IPS-20b (cell line): ENCODE results near the gene TCF7L2.

Experiments used
- H3K27ac ChIP-seq: one replicate; pipeline ENCODE4 v1.5.1; 2013; ENCODE audit warnings: low read length
- H3K27me3 ChIP-seq: 2 replicates; pipeline ENCODE4 v1.6.1; 2013; ENCODE audit warnings: mild to moderate bottlenecking, low read length, inconsistent platforms; ENCODE audit not compliant: insufficient read depth
- H3K36me3 ChIP-seq: 2 replicates; pipeline ENCODE4 v1.6.1; 2013; ENCODE audit warnings: low read depth, mild to moderate bottlenecking, inconsistent platforms, low read length, moderate library complexity; ENCODE audit not compliant: insufficient read depth
- H3K4me1 ChIP-seq: 2 replicates; pipeline ENCODE4 v1.6.1; 2013; ENCODE audit warnings: mild to moderate bottlenecking, control low read depth, inconsistent platforms, low read length, moderate library complexity; ENCODE audit not compliant: insufficient read depth
- H3K4me3 ChIP-seq: 2 replicates; pipeline ENCODE4 v1.5.1; 2013; ENCODE audit warnings: mild to moderate bottlenecking, low read length, inconsistent platforms
- H3K9ac ChIP-seq: 2 replicates; pipeline ENCODE4 v1.6.1; 2013; ENCODE audit warnings: low read depth, mild to moderate bottlenecking, inconsistent platforms, low read length, moderate library complexity
- H3K9me3 ChIP-seq: 2 replicates; pipeline ENCODE4 v1.6.1; 2013; ENCODE audit warnings: mild to moderate bottlenecking, low read depth, low read length, inconsistent platforms; ENCODE audit not compliant: insufficient read depth

Gene TCF7L2

GRCh38 chr10:113137941-113138685, 188.1 kb downstream of the TCF7L2 start:
- no peak overlapping the region for H3K27ac ChIP-seq
- H3K9ac ChIP-seq = no peak overlapping the region
- H3K27me3 ChIP-seq = no peaks in the 10 kb centered on the region
- H3K36me3 ChIP-seq = peaks cover 25% of the 10 kb centered on the region
- no peak overlapping the region for H3K4me3 ChIP-seq
- peaks cover 65% of the 10 kb centered on the region for H3K4me1 ChIP-seq
- H3K9me3 ChIP-seq = no peaks in the 10 kb centered on the region

GRCh38 chr10:113138937-113139585, 189.0 kb downstream of the TCF7L2 start:
- Histone ChIP-seq H3K9me3 (no peaks in the 10 kb centered on the region), H3K4me1 (peaks cover 56% of the 10 kb centered on the region), H3K27me3 (no peaks in the 10 kb centered on the region), H3K4me3 (no peak overlapping the region), H3K36me3 (peaks cover 35% of the 10 kb centered on the region), H3K9ac (no peak overlapping the region), H3K27ac (no peak overlapping the region)

DNA sequence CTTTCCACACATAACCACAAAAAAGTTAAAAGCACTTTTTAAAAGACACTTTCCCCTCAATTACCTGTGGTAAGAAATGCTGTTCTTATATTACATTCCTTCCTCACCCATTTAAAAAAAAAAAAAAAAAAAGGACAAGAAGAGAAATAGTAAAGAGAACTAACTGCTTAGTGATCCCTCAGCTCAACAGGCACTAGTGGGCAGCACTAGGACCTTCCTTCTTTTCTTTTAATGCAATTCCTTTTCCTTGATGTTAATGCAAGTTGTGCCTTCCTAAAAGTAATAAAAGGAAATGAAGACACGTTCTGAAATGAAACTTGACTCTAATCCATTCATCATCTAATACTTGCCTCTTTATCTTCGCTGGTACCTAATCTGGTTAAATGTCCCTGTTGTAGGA, 189.7 kb downstream of the TCF7L2 start:
- H3K27ac ChIP-seq = no peak overlapping the region
- H3K4me3 ChIP-seq = no peak overlapping the region
- no peak overlapping the region for H3K9ac ChIP-seq
- no peaks in the 10 kb centered on the region for H3K27me3 ChIP-seq
- H3K36me3 ChIP-seq = peaks cover 41% of the 10 kb centered on the region
- peaks cover 49% of the 10 kb centered on the region for H3K4me1 ChIP-seq
- no peaks in the 10 kb centered on the region for H3K9me3 ChIP-seq

DNA sequence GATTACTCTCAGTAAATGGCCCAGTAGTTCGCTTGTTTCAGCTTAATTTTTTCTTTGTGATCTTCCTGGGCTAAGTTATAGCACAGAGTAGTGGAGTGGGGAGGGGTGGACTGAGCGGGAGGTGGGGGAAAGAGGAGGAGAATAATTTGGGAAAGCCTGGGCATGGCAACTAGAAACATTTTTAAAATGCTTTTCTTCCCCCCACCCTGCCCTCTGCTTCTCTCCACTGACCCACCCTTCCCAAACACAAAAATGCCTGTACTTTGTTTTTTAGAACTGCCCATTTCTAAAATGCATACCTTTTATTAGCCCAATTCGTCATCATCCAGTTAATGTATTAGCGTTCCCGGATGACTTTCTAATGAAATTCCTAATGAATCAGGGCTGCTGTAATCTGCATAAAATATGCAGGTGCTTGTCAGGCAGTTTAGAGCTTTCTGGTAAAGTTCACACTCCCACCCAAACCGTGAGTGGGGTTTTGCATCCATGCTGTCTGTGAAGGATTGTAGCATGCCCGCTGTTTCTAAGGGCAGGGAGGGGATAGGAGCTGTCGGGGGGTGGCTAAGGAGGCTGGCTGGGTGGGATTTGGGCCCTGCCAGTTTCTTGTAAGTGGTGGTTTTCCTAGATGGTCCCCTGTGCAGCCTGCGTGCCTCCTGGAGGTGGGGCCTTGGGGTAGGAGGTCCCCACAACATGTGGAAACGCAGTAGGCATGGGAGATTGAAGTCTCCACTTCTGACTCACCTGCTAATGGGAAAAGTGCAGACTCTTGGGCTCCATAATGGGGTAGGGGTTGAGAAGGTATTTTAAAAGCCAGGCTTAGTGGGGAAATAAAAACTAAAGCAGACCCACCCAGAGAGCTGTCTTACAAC, 190.3 kb downstream of the TCF7L2 start:
- H3K27ac ChIP-seq = no peak overlapping the region
- peaks cover 48% of the 10 kb centered on the region for H3K36me3 ChIP-seq
- no peak overlapping the region for H3K4me3 ChIP-seq
- no peak overlapping the region for H3K9ac ChIP-seq
- H3K9me3 ChIP-seq = no peaks in the 10 kb centered on the region
- peaks cover 46% of the 10 kb centered on the region for H3K4me1 ChIP-seq
- H3K27me3 ChIP-seq = no peaks in the 10 kb centered on the region

- peaks cover 72% of the 10 kb centered on the region for H3K36me3 ChIP-seq
- H3K9ac ChIP-seq = no peak overlapping the region
- no peaks in the 10 kb centered on the region for H3K27me3 ChIP-seq
- H3K4me1 ChIP-seq = peaks cover 22% of the 10 kb centered on the region
- H3K9me3 ChIP-seq = no peaks in the 10 kb centered on the region
- no peak overlapping the region for H3K4me3 ChIP-seq
- no peak overlapping the region for H3K27ac ChIP-seq
Measured at GRCh38 chr10:113142601-113143362, 192.7 kb downstream of the TCF7L2 start.

- Histone ChIP-seq H3K9ac (no peak overlapping the region), H3K27ac (no peak overlapping the region), H3K27me3 (no peaks in the 10 kb centered on the region), H3K36me3 (peaks cover 90% of the 10 kb centered on the region), H3K4me3 (no peak overlapping the region), H3K4me1 (peaks cover 10% of the 10 kb centered on the region; the same call in 1 of the 2 replicates), H3K9me3 (no peaks in the 10 kb centered on the region)
Measured at GRCh38 chr10:113144576-113144975, 194.5 kb downstream of the TCF7L2 start.

GRCh38 chr10:113148071-113148825, 198.2 kb downstream of the TCF7L2 start:
- Histone ChIP-seq H3K4me1 (no peaks in the 10 kb centered on the region), H3K4me3 (no peak overlapping the region), H3K27ac (no peak overlapping the region), H3K9ac (no peak overlapping the region), H3K9me3 (no peaks in the 10 kb centered on the region), H3K36me3 (peaks cover 100% of the 10 kb centered on the region), H3K27me3 (no peaks in the 10 kb centered on the region)

GRCh38 chr10:113148901-113149300, 198.9 kb downstream of the TCF7L2 start:
- H3K36me3 ChIP-seq = peaks cover 100% of the 10 kb centered on the region
- H3K9me3 ChIP-seq = no peaks in the 10 kb centered on the region
- no peak overlapping the region for H3K9ac ChIP-seq
- no peaks in the 10 kb centered on the region for H3K27me3 ChIP-seq
- no peaks in the 10 kb centered on the region for H3K4me1 ChIP-seq
- H3K27ac ChIP-seq = no peak overlapping the region
- H3K4me3 ChIP-seq = no peak overlapping the region

GRCh38 chr10:113149626-113150025, 199.6 kb downstream of the TCF7L2 start:
- Histone ChIP-seq H3K4me1 (no peaks in the 10 kb centered on the region), H3K9me3 (no peaks in the 10 kb centered on the region), H3K36me3 (peaks cover 100% of the 10 kb centered on the region), H3K4me3 (no peak overlapping the region), H3K27ac (no peak overlapping the region), H3K9ac (no peak overlapping the region), H3K27me3 (no peaks in the 10 kb centered on the region)

- Histone ChIP-seq H3K27me3 (no peaks in the 10 kb centered on the region), H3K9me3 (no peaks in the 10 kb centered on the region), H3K9ac (no peak overlapping the region), H3K4me3 (no peak overlapping the region), H3K27ac (no peak overlapping the region), H3K4me1 (no peaks in the 10 kb centered on the region), H3K36me3 (peaks cover 99% of the 10 kb centered on the region)
Measured at GRCh38 chr10:113151190-113151666, 201.2 kb downstream of the TCF7L2 start.
